HPDE6-E6E7 (cell line): ENCODE data around the gene MCC.

Source experiments
- DNase-seq: peaks from one replicate; pipeline ENCODE4 v3.0.0; 2011; ENCODE audit warnings: missing footprints; ENCODE audit errors: extremely low spot score

MCC gene

GRCh38 chr5:113202287-113202686 lies 286.0 kb downstream of the MCC start:
- DNase-seq: no peak

GRCh38 chr5:113201715-113202114 lies 286.5 kb downstream of the MCC start:
- DNase-seq: no peak

DNA sequence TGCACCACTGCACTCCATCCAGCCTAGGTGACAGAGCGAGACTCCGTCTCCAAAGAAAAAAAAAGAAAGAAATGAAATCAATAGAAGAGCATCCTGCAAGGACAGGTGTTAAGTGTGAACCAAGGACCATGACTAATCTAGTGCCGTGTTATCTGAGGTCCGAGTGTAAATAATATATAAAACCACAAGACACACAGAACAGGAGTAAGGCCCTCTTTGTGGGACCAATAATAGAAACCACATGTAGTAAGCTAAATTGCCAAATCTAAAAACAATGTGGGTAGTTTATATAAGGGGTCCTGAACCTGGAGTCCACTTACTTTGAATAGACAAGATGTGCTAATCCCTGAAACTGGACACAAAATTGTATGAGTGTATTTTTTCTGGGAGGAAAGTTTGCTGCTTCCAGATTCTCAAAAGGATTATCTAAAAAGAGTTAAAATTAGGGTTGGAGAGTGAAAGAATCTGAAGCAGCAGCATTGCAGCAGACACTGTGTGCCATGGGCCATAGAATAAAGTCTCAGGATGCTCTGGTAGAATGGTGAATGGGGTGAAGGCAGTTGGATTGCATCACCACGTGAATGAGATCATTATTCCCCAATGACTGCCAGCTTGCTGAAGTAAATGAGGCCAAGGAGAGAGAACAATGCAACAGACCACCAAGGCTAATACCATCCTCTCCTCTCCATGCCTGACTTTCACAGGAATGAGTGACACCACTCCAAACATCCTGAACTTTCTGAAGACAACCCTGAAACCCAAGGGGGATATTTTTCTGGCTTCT lies 288.9 kb downstream of the MCC start:
- no peak for DNase-seq

DNA sequence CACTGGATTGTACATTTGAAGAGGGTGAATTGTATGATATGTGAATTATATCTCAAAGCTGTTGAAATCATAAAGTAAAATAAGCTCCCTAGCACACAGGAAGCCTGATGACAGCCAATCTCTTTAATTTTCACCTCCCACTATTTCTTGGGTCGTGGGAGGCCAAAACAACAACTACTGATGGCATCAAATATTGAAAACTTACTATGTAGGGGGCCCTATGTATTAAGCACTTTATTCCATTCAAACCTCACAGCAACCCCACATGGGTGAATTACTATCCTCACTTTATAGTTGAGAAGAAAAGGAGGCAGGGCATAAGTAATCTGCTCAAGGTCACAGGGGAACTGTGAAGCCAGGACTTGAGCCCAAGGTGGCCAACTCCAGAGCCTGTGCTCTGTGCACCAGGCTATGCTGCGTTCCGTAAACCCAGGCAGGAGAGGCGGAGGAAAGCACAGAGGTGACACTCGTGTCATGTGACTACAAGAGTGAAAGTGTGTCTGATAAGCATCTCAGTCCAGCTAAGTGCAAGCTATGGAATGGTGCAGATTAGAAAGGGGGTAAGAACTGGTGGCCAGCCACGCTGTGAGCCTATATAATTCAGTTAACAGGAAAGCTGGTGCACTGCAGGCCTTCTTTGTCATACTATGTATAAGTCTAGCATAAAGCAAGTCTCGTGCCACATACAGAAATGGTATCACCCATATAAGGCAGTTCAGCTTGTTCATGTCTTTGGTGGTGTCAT lies 290.6 kb downstream of the MCC start:
- DNase-seq: no peak

GRCh38 chr5:113195771-113196170 lies 292.5 kb downstream of the MCC start:
- no peak for DNase-seq

DNA sequence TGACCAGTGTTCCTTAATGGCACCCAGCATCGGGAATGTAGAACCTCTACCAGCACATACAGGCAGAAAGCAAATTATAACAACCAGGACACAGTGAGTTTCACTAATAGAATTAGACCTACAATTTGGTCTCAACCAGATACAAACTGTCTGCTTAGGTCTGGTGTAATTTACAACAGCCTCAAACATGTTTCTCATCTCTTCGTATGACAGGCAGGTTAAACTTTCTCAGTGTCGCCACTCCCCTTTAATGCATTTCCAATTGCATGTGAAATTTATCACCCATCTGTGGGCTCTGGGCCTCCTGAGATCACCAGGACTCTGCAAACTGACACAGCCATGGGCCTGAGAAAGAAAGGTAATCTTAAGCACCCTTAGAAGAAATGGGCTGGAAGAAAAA lies 293.0 kb downstream of the MCC start:
- no peak for DNase-seq

DNA sequence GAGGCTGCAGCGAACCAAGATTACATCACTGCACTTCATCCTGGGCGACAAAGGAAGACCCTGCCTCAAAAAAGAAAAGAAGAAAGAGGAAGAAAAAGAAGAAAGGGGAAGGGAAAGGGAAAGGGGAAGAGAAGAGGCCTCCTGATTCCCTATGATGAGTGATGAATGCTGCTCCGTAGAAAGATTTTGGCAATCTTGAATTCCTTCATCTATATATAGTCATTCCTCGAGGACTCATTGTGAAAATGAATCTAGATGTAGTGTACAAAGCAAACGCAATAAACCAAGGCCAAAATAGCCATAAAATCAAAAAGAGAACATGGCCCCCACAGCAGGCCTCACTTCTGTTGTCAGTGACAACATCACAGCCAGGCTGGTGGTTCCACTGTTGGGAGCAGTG lies 293.7 kb downstream of the MCC start:
- no peak for DNase-seq

DNA sequence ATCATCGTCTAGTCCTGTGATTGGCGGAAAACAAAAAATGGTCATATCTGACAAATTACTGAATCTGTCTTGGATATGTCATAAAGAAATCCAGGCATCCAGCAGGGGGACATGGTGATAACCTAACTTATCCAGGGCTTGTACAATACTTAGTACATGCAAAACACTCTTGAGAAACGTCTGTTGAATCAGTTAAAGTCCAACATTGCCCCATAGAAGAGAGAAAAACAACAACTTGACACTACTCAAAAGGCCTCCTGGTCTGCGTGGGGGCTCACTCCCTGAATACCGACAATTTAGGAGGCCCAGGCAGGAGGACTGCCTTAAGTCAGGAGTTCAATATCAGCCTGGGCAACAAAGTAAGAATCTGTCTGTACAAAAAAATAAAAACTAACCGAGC lies 294.1 kb downstream of the MCC start:
- no peak for DNase-seq

GRCh38 chr5:113193311-113193978 lies 294.8 kb downstream of the MCC start:
- no peak for DNase-seq

DNA sequence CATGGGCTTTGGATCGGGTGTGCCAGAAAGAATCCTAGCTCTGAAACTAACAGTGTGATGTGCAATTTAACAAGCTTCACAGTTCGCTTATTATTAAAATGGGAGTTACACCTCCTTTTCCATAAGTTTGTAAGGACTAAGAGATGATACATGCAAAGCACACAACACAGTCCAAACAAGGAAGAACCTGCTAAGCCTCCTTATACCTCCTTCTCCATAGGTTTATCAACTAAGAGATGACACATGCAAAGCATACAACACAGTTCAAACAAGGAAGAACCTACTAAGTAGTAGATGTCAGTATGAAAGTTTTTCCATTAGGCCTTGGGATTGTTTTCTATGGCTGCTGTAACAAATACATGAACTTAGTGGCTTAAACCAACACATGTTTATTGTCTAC lies 295.7 kb downstream of the MCC start:
- no peak for DNase-seq

- DNase-seq: peak; percentile 39
Observed at GRCh38 chr5:113190347-113190746, 297.9 kb downstream of the MCC start.

DNA sequence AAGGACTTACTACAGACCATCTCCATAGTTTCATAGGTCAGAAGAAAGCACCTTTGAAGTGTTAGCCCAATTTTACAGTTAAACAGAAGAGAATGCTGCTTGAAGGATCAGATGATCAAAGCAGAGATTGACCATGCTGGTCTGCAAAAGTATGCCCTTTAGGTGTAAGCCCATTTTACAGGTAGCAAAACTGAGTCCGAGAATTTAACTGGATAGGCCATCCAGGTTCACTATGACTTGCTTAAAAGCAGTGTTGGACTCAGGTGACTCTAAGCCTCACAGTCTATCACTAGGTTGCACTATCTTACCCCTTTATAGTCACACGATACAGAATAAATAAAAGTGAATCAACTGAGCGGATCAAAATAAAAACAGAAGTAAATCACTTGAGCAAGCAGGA lies 299.0 kb downstream of the MCC start:
- no peak for DNase-seq

- DNase-seq: no peak
Observed at GRCh38 chr5:113188436-113188835, 299.8 kb downstream of the MCC start.

- no peak for DNase-seq
Observed at GRCh38 chr5:113187906-113188305, 300.3 kb downstream of the MCC start.

DNA sequence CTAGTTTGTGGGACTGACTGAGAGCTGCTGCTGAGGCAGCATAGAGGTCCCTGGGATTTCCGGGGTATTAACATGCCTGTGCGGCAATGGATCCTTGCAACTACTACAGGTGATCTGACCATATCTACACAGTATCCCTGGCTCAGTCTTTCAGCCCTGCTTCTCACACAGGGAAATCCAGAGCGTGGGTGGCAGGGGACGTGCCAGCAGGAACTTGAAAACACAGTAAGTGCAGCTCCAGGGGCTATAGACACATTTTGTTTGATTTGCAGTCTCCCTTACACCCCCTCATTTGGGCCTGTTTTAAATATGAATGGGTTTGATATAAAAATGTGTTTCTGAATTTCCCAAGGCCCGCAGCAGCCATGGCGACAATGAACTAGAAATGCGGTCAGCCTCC lies 302.2 kb downstream of the MCC start:
- no peak for DNase-seq

DNA sequence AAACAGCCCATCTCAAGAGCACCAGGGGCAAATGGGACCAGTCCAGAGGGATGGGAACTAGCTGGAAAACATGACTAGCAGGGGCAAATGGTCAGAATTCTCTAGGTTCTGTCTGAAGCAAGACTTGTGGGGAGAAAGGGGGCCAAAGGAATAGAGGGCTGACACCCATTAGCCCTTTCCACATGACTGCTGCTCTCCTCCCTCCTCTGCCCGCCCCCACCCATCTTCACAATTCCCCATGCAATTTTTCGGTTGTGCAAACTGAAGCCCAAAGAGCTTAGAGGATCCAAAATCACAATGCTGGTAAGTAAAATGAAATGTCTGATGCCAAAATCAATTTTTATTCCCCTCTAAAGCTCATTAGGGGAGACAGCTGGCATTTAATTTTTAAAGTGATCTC lies 304.6 kb downstream of the MCC start:
- no peak for DNase-seq

DNA sequence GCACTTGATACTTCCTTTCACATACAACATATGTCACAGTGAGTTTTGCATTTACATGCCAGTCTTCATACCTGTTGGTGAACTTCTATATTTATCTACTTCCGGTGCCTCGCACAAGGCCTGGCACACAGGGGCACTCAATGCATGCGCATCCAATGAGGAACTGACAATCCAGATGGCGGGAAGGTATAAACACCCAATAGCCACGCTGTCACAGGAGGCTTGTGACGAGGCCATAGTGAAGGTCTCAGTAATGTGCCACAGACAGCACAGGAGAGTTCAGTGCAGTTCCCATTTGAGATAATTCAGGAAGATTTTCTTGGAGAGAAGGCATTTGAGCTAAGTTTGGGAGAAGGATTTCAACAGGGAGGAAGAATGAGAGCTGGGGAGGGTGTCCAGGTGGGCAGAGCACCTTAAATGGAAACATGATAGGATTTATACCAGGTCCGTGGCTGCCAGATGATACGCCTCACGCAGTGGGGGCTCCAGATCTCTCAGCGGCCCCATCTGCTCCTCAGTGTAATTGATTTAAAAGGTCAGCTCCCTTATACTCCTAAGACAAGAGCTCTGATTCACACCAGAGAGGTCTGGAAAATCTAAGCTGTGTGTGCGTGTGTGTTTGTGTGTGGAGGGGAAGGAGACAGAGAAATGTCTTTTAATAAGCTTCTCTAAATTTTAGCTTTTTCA lies 305.5 kb downstream of the MCC start:
- DNase-seq: no peak

GRCh38 chr5:113181853-113182490 lies 306.3 kb downstream of the MCC start:
- DNase-seq: no peak

DNA sequence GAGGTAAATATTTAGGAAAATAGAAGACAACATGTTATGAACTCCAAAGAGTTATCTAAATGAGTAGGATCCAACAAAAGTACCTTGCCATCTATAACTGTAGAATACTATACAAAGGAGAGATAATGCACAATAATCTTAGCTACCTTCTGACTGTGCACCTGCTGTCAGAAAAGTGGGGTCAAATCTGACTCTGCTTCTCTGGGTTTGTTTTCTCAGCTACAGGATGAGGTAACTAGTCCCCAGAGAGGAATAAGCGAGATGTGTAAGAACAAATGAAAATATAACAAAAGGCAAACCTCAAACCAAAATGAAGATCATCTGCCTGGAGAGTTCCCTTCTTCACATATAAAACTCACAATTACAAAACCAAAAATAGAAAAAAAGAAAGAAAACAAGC lies 306.8 kb downstream of the MCC start:
- no peak for DNase-seq

- no peak for DNase-seq
Observed at GRCh38 chr5:113179156-113179555, 309.1 kb downstream of the MCC start.

GRCh38 chr5:113178073-113178779 lies 310.0 kb downstream of the MCC start:
- no peak for DNase-seq
